ENCODE results near the gene MALT1.
"Not testable (repeated sequence)": the region's sequence is repeated elsewhere in the genome, so short reads cannot be mapped to it uniquely, and the experiment has no call there.

MALT1 gene

GRCh38 chr18:58745914-58746313 is 74.6 kb downstream of the MALT1 start:
- H3K4me3 ChIP-seq: no peak overlapping the region
- H3K27ac ChIP-seq: no peak overlapping the region
- TF ChIP-seq FOXP2 (optimal IDR thresholded peaks at IDR 0.05; ENCODE audit: control extremely low read depth, extremely low read length, insufficient read depth) (no peak), EZH2 (IDR thresholded peaks at IDR 0.05) (no peak), POLR2AphosphoS5 (IDR thresholded peaks at IDR 0.05; ENCODE audit: borderline replicate concordance, low read depth, low read length) (no peak)
- no peak overlapping the region for H3K9ac ChIP-seq (ENCODE audit: insufficient read length)
- peaks cover 59% of the 10 kb centered on the region for H3K36me3 ChIP-seq (ENCODE audit: insufficient read depth, low read length)
- H3K9me3 ChIP-seq (ENCODE audit: low read depth, low read length): no peaks in the 10 kb centered on the region
- DNase-seq (ENCODE audit: low read depth, low spot score): no peak

GRCh38 chr18:58748899-58749595 is 77.8 kb downstream of the MALT1 start:
- no peak for DNase-seq (ENCODE audit: low read depth, low spot score)
- Histone ChIP-seq H3K36me3 (ENCODE audit: insufficient read depth, low read length) (peaks cover 52% of the 10 kb centered on the region), H3K9me3 (ENCODE audit: low read depth, low read length) (no peaks in the 10 kb centered on the region), H3K27ac (no peak overlapping the region), H3K4me3 (no peak overlapping the region), H3K9ac (ENCODE audit: insufficient read length) (no peak overlapping the region)
- TF ChIP-seq FOXP2 (optimal IDR thresholded peaks at IDR 0.05; ENCODE audit: control extremely low read depth, extremely low read length, insufficient read depth): no peak
- TF ChIP-seq EZH2 (IDR thresholded peaks at IDR 0.05): no peak
- TF ChIP-seq POLR2AphosphoS5 (IDR thresholded peaks at IDR 0.05; ENCODE audit: borderline replicate concordance, low read depth, low read length): no peak

GRCh38 chr18:58753976-58754375 is 82.7 kb downstream of the MALT1 start:
- TF ChIP-seq EZH2 (IDR thresholded peaks at IDR 0.05) (no peak), FOXP2 (optimal IDR thresholded peaks at IDR 0.05; ENCODE audit: control extremely low read depth, extremely low read length, insufficient read depth) (no peak), POLR2AphosphoS5 (IDR thresholded peaks at IDR 0.05; ENCODE audit: borderline replicate concordance, low read depth, low read length) (no peak)
- Histone ChIP-seq H3K9ac (ENCODE audit: insufficient read length) (no peak overlapping the region), H3K9me3 (ENCODE audit: low read depth, low read length) (no peaks in the 10 kb centered on the region), H3K36me3 (ENCODE audit: insufficient read depth, low read length) (peaks cover 25% of the 10 kb centered on the region), H3K27ac (no peak overlapping the region), H3K4me3 (no peak overlapping the region)
- no peak for DNase-seq (ENCODE audit: low read depth, low spot score)

- no peak overlapping the region for H3K9ac ChIP-seq (ENCODE audit: insufficient read length)
- no peak overlapping the region for H3K27ac ChIP-seq
- no peak overlapping the region for H3K4me3 ChIP-seq
- peak; percentile 10; the same call in 1 of the 2 replicates for TF ChIP-seq POLR2AphosphoS5 (IDR thresholded peaks at IDR 0.05; ENCODE audit: borderline replicate concordance, low read depth, low read length)
- no peak for TF ChIP-seq FOXP2 (optimal IDR thresholded peaks at IDR 0.05; ENCODE audit: control extremely low read depth, extremely low read length, insufficient read depth)
- DNase-seq (ENCODE audit: low read depth, low spot score): no peak
- H3K9me3 ChIP-seq (ENCODE audit: low read depth, low read length): no peaks in the 10 kb centered on the region
- H3K36me3 ChIP-seq (ENCODE audit: insufficient read depth, low read length): peaks cover 19% of the 10 kb centered on the region
Observed at GRCh38 chr18:58754544-58755068, 83.3 kb downstream of the MALT1 start.

GRCh38 chr18:58755304-58756010 is 84.2 kb downstream of the MALT1 start:
- DNase-seq (ENCODE audit: low read depth, low spot score): no peak
- no peak overlapping the region for H3K27ac ChIP-seq
- H3K36me3 ChIP-seq (ENCODE audit: insufficient read depth, low read length): peaks cover 10% of the 10 kb centered on the region; the same call in 1 of the 2 replicates
- no peak for TF ChIP-seq FOXP2 (optimal IDR thresholded peaks at IDR 0.05; ENCODE audit: control extremely low read depth, extremely low read length, insufficient read depth)
- TF ChIP-seq EZH2 (IDR thresholded peaks at IDR 0.05): no peak
- TF ChIP-seq POLR2AphosphoS5 (IDR thresholded peaks at IDR 0.05; ENCODE audit: borderline replicate concordance, low read depth, low read length): no peak
- H3K9ac ChIP-seq (ENCODE audit: insufficient read length): no peak overlapping the region
- H3K9me3 ChIP-seq (ENCODE audit: low read depth, low read length): no peaks in the 10 kb centered on the region
- no peak overlapping the region for H3K4me3 ChIP-seq

GRCh38 chr18:58756148-58756547 is 84.9 kb downstream of the MALT1 start:
- Histone ChIP-seq H3K9me3 (ENCODE audit: low read depth, low read length) (no peaks in the 10 kb centered on the region), H3K4me3 (no peak overlapping the region), H3K27ac (no peak overlapping the region), H3K9ac (ENCODE audit: insufficient read length) (no peak overlapping the region), H3K36me3 (ENCODE audit: insufficient read depth, low read length) (peaks cover 4% of the 10 kb centered on the region; the same call in 1 of the 2 replicates)
- TF ChIP-seq POLR2AphosphoS5 (IDR thresholded peaks at IDR 0.05; ENCODE audit: borderline replicate concordance, low read depth, low read length) (no peak), FOXP2 (optimal IDR thresholded peaks at IDR 0.05; ENCODE audit: control extremely low read depth, extremely low read length, insufficient read depth) (no peak), EZH2 (IDR thresholded peaks at IDR 0.05) (no peak)
- no peak for DNase-seq (ENCODE audit: low read depth, low spot score)

- TF ChIP-seq POLR2AphosphoS5 (IDR thresholded peaks at IDR 0.05; ENCODE audit: borderline replicate concordance, low read depth, low read length) (no peak), EZH2 (IDR thresholded peaks at IDR 0.05) (no peak), FOXP2 (optimal IDR thresholded peaks at IDR 0.05; ENCODE audit: control extremely low read depth, extremely low read length, insufficient read depth) (no peak)
Observed at GRCh38 chr18:58756596-58757240, 85.5 kb downstream of the MALT1 start.

GRCh38 chr18:58757351-58757750 is 86.1 kb downstream of the MALT1 start:
- H3K9ac ChIP-seq (ENCODE audit: insufficient read length); H3K4me3 ChIP-seq; H3K9me3 ChIP-seq (ENCODE audit: low read depth, low read length); H3K36me3 ChIP-seq (ENCODE audit: insufficient read depth, low read length); DNase-seq (ENCODE audit: low read depth, low spot score); H3K27ac ChIP-seq: not testable (repeated sequence)

More at GRCh38 chr18:58756596-58757240, 85.5 kb downstream of the MALT1 start:
- Histone ChIP-seq H3K27ac (no peak overlapping the region), H3K4me3 (no peak overlapping the region), H3K36me3 (ENCODE audit: insufficient read depth, low read length) (no peaks in the 10 kb centered on the region; the same call in 1 of the 2 replicates), H3K9ac (ENCODE audit: insufficient read length) (no peak overlapping the region), H3K9me3 (ENCODE audit: low read depth, low read length) (no peaks in the 10 kb centered on the region)
- DNase-seq (ENCODE audit: low read depth, low spot score): no peak
